Measurements from ENCODE around the gene CALHM6.

Gene CALHM6

GRCh38 chr6:116461331-116461931 lies at the start of gene CALHM6:
TSS of gene CALHM6 (plus strand) at chr6:116461375. CDS start at chr6:116461930, 555 bp downstream.
- no peak for DNase-seq

- no peak for DNase-seq
Observed at GRCh38 chr6:116412270-116412669, 48.9 kb upstream of the CALHM6 start.

GRCh38 chr6:116413357-116413756 lies 47.8 kb upstream of the CALHM6 start:
- DNase-seq, result no peak

DNA sequence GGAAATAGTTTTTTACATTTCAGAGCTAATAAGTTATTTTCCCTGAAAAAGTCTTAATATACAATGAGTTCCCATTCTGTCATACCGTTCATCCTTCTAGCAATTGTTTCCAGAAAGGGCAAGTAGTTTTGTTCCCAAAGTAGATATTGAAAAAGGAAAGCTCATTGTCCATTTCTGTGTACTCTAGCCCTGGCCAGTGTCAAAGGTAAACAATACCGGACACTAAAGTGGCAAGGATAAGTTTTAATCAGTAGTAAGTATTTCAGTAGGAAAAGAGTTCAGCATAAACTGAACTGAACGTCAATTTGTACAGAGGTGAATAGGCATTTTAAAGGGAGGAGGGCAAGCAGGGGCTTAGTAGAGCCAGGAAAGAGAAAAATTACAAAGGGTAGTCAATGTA lies 43.5 kb upstream of the CALHM6 start:
- DNase-seq, result no peak

DNA sequence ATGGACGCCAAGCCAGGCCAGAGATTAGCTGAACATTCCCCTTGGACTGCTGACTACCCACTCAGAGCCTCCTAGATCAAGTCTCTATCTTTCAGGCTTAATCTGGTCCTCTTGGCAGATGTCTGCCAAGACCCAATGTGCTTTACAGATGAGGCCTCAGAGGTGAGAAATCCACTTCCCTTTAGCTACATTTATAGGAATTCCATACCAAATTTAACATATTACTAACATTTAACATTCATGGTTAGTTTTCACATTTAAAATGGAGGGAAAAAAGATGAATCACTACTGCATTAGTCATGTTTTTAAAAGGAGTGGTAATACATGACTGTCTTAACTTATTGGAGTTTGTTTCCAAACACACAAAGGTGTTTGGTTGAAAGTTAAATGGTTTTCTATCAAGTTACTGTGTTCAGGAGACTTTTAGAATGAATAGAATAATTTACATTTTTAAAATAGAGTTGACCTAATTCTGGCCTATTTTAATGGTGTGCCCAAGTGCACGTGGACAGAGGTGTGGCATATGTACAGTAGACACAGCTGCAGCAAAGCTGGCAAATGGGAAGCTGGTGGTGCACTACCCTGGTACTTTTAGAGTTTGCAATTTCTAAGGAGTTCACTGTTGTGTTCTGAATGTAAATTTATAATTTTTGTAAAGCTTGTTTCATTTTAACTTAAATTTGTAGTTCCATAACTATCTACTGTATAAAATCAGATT lies 41.9 kb upstream of the CALHM6 start:
- no peak for DNase-seq

DNA sequence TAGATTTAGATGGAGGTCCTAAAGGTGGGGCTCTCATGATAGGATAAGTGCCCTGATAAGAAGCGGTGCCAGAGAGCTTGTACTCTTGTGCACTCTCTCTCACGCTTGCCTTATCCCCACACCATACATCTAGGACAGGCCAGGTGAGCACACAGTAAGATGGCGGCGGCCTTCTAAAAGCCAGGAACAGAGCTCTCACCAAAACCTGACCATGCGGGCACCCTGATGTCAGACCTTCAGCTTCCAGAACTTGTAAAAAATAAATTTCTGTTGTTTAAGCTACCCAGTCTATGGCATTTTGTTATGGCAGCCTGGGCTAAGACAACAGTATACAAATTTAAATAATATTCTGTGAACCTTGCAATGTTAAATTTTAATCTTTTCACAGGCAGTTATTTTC lies 40.8 kb upstream of the CALHM6 start:
- DNase-seq, result no peak

GRCh38 chr6:116422238-116422637 lies 38.9 kb upstream of the CALHM6 start:
- DNase-seq, result no peak

- DNase-seq, result no peak
Observed at GRCh38 chr6:116424001-116424400, 37.2 kb upstream of the CALHM6 start.

- no peak for DNase-seq
Observed at GRCh38 chr6:116426551-116426950, 34.6 kb upstream of the CALHM6 start.

DNA sequence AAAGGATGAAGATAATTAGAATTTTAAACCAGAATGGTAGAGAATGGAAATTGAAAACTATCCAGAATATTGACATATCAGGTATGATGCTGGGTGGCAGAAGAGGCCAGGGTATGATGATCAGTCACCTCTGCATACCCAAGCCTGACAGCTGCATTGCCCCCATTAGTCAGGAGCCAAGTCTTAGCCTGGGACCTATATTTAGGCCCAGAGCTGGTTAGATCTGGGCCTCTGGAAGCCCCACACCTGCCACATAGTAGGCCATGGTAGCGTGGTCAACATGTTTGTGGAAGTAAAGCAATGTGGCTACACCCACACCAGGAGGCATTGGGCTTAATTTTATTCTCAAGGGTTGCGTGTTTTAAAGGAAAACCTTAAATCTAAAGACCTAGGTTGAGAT lies 32.1 kb upstream of the CALHM6 start:
- DNase-seq, result no peak

DNA sequence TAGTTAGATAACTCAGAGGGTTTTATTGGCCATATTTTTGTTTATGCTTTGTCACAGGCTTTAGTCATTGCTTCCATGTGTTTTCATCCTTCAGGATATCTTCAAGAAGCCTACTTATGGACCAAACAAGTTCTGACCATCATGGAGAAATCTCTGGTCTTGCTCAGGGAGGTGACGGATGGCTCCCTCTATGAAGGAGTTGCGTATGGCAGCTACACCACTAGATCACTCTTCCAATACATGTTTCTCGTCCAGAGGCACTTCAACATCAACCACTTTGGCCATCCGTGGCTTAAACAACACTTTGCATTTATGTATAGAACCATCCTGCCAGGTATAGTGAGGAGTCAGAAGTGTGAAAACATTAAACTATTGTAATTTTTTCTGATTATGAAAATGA lies 30.3 kb upstream of the CALHM6 start:
- DNase-seq, result no peak

DNA sequence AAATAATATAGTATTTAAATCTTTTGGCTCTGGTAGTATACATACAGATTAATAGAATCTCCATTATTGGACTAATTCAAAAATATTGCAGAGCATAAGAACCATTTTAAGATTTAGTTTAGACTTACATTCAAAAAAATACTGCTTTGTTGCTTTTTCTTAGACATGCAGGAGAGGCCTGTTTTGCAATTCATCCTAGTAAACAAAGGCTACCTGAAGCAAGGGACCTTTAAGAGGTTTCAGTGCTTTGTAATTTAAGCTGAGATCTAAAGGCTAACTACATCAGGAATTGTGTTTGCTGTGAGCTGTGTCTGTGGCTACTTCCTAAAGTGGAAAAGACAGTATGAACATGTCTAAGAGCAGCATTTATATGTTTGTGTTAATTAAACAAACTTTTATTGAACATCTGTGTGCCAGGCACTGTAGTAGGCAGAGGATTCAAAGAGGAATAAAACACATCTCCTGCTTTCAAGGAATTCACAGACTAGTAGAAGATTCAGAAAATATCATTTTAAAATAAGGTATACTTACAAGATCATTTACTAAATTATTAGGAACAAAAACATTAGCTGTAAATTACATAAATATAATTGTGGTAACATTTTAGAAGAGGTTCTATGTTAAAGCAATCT lies 29.1 kb upstream of the CALHM6 start:
- DNase-seq, result no peak

GRCh38 chr6:116433206-116433712 lies 27.9 kb upstream of the CALHM6 start:
- no peak for DNase-seq

GRCh38 chr6:116434056-116434725 lies 27.0 kb upstream of the CALHM6 start:
- no peak for DNase-seq

DNA sequence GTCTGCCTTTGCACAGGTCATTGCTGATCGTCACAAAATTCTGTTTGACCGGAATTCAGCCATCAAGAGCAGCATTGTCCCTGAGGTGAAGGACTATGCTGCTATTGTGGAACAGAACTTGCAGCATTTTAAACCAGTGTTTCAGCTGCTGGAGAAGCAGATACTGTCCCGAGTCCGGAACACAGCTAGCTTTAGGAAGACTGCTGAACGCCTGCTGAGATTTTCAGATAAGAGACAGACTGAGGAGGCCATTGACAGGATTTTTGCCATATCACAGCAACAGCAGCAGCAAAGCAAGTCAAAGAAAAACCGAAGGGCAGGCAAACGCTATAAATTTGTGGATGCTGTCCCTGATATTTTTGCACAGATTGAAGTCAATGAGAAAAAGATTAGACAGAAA lies 24.6 kb upstream of the CALHM6 start:
- no peak for DNase-seq

- no peak for DNase-seq
Observed at GRCh38 chr6:116437656-116438055, 23.5 kb upstream of the CALHM6 start.

- no peak for DNase-seq
Observed at GRCh38 chr6:116438590-116439448, 22.4 kb upstream of the CALHM6 start.

- no peak for DNase-seq
Observed at GRCh38 chr6:116439522-116440051, 21.6 kb upstream of the CALHM6 start.

DNA sequence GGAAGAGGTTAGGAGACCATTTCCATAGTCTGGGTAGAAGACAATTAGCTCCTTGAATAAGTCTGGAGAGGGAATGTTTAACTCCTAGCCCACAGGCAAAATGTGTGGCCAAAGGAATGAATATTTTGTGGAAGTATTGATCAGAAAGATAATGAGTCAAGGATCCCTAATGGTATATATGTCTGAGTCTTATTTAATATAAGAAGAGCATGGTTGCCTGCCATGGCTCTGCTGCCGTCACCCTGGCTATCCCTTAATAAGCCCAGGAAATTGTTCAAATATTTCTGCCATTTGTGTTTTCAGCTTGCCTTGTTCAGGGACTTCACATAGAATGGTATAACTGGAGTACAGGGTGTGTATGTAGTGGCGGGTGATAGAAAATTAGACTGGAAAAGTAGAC lies 18.1 kb upstream of the CALHM6 start:
- no peak for DNase-seq

- DNase-seq, result no peak
Observed at GRCh38 chr6:116444092-116444491, 17.1 kb upstream of the CALHM6 start.

DNA sequence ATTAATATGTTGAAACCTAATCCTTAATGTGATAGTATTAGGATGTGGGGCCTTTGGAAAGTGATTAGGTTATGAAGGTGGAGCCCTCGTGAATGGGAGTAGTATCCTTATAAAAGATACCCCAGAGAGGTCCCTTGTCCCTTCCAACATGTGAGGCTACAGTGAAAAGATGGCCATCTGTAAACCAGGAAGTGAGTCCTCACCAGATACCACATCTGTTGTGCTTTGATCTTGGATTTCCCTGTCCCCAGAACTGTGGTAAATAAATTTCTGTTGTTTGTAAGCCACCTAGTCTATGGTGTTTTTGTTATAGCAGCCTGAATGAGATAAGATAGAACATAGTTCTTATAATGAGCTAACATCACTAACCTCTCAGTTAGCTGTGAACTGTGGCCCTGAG lies 16.6 kb upstream of the CALHM6 start:
- no peak for DNase-seq

DNA sequence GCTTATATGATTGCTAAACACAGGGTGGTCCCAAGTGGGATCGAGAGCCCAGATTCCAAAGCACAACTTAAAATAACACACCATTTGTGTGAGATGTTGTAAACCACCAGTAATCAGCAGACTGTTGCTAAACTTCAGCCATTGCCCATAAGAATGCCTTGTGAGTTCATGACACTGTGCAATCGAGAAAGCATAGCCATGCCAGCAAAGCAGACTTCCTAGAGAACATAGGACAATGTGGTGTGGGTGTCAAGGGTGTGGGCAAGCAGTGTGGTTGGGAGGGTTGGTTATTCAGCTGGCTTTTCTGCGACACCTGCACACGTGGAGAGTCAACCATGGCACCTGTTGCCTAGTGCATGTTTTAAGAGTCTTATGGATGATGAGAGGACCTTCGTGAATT lies 16.1 kb upstream of the CALHM6 start:
- no peak for DNase-seq

Measured in NCI-H1092 treated with DMSO at 0.1 percent for 48 hours (cell line).